HG03175 (cell line): ENCODE results near the gene SLC41A3.
"Not testable (repeated sequence)": the region's sequence is repeated elsewhere in the genome, so short reads cannot be mapped to it uniquely, and the experiment has no call there.

Experiments
- ATAC-seq: cut with Tn5 transposase; IDR thresholded peaks from one replicate; pipeline ENCODE4 v1.9.1; 2021; ENCODE audit warnings: mild to moderate bottlenecking, moderate library complexity; ENCODE audit not compliant: unreplicated experiment

Gene SLC41A3

DNA sequence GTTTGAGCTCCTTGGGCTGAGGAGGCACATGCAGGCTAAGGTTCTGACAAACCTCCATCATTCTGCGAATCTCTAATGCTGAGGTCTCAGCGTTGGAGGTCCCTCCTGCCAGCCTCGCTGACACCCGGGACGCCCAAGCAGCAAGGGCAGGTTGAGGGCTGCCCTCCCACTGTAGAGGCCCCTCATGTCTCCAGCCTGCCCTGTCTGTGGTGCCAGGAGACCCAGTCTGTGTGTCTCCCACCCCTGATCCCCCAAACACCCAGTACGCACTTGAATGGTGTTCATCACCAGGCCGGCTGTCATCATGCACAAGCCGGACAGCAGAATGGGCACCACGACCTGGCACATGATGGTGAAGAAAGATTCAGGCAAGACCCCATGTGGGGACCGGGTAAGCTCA, 27.8 kb downstream of the SLC41A3 start:
- ATAC-seq: no peak

DNA sequence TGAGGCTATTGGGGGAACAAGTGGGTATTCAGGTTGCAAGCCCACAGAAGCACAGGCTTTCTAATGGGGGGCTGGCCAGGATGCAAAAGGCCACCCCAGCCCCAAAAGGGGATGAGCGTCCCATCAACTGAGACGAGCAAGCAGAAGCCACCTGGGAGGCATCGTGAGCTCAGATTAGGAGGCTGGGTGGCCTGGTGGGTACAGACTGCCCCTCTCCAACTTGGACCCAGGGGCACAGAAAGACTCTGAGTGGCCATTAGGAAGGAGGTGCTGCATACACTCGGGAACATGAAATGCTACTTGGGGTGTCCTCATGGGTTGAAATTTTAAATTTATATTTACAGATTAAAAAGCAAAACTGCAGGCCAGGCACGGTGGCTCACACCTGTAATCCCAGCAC, 29.1 kb downstream of the SLC41A3 start:
- ATAC-seq: no peak

DNA sequence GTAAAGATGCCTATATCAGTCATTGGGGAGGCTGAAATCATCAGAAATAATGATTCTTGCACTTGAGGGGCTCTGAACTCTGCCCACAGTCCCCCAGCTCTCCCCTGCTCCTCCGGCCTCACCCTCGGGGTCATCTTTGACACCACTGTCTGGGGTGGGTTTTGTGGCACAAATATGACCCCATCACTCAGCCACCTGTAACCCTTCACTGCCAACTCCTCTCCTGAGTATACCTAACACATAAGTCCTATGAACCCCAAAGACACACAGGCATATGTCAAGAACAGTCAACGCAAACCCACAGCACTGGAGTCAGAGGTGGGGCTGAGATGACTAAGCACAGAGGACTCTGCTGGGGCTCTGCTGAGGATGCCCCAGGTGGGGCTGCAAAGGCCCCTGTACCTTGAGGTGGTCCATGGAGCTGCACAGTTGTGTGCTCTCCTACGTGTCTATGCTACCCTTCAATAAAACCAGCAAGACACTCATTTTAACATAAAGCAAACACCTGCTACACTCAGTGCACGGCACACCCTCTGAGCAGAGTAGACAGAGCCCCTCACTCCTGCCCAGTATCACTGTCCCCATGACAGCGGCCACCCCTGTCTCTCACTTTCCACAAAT, 29.9 kb downstream of the SLC41A3 start:
- no peak for ATAC-seq

DNA sequence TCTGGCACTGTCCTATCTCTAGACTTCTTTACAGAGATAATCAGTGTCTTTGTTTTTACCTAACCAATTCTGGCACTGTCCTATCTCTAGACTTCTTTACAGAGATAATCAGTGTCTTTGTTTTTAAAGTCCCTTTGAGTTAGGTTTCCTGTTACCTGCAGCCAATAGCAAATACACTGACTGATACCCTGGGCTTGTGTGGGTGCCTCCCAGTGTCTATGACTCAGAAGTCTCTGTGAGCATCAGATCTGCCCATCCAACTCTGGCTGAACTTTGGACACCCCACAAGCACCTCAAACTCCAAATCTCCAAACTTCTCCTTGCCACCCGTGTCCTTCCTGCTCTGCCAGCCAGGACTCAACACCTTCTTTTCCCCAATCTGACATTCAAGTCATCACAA, 30.4 kb downstream of the SLC41A3 start:
- ATAC-seq: no peak

DNA sequence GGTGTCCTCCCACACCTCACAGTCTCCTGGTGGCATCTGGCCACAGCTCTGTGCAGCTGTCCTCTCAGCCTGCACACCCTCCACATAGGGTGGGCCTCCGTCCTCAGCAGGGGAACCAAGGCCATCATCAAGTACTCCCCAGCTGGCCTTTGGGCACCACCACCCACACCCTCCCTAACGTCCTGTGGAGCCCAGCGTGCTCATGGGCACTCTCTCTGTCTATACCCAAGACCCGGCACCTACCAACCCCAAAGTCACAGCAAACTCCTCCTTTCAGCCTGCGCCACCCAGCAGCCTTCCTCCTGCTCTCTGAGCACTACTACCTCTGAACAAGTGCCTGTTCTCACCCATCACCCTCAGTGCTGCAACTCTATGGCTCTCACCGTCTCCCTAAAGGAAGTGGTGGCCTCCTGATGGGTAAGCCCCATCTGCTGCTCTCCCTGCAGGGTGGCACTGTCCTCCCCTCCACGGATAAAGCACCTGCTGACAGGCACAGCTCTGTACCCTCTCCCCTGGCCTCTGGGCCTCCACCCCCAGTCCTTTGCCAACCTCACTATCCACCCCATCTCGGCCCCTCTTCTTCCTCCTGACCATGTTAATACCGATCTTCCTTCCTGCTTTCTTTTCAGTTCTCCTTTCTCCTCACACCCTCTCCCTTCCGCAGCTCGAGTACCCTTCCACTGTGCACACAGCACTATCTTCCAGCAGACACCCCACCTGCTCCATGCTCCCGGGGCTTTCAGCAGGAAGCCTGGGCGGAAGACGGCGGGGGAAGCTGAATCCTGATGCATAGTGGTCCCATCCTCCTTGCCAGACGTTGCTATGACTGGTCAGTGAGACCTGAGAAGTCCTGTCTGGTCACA, 31.5 kb downstream of the SLC41A3 start:
- peak; percentile 62 for ATAC-seq

DNA sequence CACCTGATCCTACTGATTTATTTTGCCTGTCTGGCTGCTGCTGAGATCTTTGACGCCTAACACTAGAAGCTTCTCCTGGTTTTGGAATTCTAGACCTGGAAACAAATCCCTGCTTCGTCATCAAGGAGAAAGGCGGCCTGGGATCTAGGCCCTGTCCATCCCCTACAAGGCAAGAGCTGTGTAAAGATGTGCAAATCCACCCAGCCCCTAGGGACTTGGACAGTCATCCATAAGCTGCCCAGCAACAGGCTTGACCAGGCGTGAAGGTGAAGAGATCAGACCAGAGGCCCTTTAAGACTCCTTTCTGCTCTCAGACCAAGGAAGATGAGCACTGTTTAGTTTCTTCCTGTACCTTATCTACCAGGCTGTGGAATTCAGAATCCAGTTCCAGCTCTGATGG, 32.2 kb downstream of the SLC41A3 start:
- peak; percentile 49 for ATAC-seq

DNA sequence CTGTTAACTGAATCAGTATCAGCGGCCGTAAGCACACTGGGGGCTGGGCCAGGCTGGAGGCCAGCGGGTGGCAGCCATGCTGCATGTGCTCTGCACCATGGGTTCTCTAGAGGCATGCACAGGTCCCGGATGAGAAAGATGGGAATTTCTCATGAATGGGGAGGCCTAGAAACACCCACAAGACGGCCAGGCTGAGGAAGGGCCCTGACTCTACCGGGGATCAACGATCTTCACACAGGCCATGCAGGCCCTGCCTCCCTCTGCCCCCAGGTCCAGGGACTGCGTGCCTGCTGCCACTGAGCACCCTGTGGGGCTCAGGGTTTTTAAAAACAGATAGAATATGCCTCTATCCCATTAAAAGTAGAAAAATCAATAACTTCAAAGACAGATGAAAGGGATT, 32.7 kb downstream of the SLC41A3 start:
- ATAC-seq: no peak

DNA sequence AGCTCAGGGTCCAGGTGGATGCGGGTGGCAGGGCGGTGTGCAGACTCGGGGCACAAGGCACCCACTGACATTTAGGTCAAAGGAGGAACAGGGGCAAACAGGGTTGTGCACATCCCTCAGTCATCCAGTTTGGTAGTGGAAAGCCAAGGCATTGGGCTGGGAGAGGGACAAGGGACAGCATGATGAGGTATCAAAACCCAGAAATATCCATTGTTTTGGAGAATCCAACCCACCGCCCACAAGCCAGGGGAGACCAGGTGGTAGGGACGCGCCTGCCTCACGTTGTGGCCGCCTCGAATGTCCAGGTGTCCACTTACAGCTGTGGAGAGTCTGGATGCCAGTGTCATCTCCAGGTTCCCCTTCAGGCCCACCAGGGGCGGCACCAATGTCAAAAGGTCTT, 33.3 kb downstream of the SLC41A3 start:
- ATAC-seq: no peak

DNA sequence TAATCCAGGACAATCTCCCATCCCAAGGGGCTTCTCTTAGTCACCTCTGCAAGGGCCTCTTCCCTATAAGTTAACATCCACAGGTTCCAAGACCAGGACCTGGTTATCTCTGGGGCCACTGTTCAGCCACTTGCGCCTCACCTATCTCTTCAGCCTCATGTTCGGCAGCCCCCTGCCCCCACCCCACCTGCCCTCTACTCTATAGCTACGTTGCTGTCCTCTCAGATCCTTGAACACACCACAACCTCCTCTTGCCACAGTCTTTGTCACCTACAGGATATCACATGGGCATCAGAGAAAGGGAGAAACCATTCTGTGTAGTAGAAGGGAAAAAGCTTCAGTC, 33.9 kb downstream of the SLC41A3 start:
- ATAC-seq: no peak

DNA sequence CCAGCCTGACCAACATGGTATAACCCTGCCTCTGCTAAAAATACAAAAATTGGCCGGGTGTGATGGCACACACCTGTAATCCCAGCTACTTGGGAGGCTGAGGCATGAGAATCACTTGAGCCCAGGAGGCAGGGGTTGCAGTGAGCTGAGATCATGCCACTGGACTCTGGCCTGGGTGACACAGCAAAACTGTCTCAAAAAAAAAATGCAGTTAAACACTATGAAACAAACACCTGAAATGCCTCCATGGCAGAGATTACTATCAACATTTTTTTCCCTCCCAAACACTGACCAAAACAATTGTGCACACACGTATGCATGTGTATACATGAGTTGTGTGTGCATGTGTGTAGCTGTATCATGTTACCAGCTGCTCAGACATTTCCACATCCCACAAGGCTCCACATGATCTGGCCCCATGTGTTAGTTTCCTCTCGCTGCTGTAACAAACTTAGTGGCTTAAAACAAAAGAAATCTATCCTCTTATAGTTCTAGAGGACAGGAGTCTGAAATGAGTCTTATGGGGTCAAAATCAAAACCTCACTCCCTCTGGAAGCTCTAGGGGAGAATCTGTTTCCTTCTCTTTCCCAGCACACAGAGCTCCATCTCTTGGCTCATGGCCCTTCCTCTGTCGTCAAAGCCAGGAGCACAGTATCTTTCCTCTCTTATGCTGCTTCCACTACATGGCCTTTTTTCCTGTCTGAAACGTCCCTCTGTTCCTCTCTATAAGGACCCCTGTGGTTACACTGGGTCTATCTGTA, 34.5 kb downstream of the SLC41A3 start:
- no peak for ATAC-seq

DNA sequence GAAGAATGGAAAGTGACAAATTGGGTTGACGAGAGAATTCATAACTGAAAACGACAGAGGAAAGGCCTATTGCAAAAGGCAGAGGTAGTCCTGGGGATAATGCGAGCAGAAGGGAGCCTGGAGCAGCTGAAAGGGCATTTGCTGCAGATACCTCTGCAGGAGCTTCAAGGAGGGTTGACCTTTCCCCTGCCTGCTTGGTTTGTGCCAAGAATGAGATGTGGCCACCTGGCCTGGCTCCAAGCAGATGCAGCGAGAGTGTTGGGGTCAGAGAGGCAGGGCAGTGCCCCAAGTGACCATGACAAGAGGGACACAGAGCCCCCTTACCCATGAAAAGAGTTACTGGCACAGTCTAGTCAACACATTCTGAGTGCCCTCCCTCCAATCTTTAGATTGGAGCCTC, 43.5 kb downstream of the SLC41A3 start:
- no peak for ATAC-seq

DNA sequence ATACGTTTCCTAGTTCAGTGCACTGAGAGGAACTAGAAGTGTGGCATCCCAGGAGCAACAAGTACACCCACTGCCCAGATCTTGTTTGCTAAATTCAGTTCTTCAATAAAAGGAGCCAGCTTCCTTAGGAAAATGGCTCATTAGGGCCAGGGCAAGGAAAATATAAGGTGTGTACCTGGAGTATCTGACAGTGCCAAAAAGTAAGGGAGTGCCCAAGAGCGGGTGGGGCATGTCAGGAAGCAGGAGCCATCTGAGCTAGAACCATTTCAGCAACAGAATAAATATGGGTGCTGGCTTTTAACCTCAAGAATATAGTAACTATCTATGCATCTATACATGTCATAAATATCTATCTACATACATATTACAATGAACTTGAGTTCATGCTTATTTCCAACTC, 44.1 kb downstream of the SLC41A3 start:
- ATAC-seq: no peak

DNA sequence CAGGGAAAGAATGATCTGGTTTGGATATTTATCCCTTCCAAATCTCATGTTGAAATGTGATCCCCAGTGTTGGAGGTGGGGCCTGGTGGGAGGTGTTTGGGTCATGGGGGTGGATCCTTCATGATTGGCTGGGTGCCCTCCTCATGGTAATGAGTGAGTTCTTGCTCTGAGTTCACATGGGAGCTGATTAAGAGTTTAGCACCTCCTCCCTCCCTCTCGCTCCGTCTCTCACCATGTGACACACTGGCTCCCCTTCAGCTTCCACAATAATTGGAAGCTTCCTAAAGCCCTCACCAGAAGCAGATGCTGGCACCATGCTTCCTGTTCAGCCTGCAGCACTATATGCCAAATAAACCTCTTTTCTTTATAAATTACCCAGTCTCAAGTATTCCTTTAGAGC, 45.1 kb downstream of the SLC41A3 start:
- ATAC-seq: not testable (repeated sequence)

DNA sequence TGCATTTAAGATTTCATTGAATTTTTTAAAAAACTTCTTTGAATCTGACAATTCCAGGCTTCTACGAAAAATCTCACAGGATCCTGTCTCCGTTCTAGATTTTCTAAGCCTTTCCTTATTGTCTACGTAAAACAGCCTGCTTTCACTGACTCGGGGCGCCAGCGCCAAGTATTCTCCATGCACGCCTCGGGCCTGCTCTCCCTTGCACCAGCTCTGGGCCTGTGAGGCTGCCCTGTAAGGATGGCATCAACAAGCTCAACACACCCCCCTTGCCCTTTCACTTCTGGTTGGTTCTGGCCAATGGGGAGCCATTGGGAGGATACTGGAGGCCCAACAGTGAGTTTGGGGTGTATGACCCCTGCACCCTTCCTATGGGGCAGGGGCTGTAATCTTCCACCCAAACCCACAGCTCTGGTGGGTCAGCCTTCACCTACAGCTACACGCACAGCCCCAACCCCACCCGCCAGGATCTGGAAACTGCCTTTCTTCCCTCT, 47.8 kb downstream of the SLC41A3 start:
- ATAC-seq: no peak

DNA sequence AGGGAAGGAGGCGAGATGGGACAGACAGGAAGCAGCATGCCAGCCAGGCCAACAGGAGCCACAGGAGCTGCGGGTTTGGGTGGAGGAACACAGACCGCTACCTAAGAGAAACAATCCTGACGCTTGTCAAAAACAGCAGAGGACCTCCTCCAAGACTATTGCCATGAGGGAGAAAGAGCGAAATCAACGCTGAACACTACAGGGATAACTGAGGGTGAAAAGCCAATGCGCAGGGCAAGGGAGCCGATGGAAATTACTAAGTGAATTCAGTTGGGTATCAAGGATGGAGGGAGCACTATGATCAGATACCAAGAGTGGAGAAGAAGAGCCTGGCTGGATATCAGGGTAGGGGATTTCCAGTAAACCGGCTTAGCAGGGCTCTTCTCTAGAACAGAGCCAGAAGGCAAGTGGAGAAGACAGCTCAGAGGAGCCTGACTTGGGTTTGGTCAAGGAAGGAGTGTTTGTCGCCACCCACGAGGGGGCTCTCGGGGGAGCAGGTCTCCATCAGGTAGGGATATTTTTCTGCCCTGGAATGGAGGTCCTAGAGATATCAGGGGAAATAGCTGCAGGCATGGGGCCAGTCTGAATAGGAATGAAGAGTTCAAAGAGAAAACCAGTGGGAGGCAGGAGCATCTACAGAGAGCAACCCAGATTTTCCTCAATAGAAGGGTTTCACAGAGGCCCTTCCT, 48.4 kb downstream of the SLC41A3 start:
- ATAC-seq: no peak

DNA sequence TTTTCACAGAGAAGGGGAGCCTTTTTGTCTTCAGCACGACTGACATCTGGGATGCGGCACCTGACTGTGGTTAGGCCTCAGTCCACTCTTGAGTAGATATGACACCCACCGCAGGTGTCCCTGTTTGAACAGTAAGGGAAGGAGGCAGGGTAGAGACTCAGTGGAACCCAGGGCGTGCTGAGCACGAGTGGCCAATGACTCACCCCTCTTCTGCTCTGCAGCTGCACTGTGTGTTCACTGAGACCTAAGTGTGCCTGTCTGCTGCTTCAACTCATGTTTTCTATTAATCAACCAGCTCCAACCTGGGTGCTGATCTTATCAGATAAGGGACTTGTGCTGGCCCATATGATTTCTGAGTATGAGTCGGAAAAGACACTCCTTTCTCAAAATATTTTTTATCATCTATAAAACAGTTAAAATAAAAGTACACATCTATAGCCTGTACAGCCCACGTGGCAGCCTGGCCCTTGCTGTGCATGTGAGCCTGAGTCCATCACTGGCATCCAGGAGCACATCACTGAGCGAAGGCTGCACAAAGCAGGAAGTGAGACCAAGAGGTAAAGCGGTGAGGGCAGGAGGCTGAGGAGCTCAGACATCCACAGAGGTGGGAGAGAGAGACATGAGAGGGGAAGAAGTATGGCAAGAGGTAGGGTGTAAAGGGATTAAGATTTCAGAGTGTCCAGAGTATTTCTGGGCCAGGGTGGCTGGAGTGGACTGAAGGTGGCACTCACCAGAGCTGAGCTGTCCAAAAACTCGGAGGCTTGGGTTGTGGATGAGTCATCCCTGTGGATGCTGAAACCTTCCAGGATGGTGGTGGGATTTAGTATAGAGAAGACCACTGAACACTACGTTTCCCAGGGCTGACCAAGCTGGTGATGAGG, 49.2 kb downstream of the SLC41A3 start:
- no peak for ATAC-seq

DNA sequence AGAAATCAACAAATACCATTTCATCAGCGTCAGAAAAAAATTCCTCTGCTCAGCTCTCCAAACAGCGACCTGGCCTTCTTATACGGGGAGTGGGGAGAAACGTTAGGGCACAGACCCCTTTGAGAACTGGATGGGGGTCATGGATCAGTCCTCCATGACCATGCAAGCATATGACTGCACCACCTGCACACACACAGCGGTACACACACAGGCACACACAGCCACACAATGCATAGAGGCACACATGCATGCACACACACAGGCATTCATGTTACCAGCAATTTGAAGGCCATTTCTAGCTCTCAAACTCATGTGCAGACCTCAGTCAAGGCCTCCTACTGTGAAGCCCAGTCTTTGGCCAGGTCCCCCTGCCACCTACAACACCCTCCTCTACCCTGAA, 50.2 kb downstream of the SLC41A3 start:
- no peak for ATAC-seq

DNA sequence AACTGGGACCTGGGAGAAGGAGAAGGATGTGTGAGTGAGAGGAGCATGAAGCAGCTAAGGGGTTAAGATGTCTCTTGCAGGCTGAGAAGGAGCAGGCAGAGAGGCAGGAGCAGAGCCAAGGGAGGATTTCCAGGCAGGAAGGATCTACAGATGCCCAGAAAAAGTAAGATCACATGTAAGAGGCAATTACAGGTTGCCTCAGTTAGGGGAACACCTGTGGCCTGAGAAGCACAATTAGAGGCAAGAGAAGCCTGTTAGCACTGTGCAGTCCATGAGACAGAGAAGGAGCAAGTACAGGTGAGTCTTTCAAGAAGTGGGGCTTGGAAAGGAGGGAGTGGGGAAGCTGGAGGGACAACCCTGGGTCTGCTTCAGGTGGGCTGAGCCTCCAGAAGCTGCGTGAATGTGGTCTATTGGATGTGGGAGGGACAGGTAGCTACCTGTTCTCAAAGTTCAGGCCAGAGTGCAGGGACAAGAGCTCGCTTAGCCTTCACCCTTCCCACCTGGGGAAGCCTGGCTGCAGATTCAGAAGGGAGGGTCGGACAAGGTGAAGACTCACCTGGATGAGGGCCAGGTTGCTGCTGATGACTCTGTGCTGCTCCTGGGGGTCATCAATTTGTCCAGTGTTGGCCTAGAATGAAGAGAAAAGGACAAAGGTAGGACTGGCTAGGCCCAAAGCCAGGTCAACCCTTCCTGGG, 50.7 kb downstream of the SLC41A3 start:
- no peak for ATAC-seq

DNA sequence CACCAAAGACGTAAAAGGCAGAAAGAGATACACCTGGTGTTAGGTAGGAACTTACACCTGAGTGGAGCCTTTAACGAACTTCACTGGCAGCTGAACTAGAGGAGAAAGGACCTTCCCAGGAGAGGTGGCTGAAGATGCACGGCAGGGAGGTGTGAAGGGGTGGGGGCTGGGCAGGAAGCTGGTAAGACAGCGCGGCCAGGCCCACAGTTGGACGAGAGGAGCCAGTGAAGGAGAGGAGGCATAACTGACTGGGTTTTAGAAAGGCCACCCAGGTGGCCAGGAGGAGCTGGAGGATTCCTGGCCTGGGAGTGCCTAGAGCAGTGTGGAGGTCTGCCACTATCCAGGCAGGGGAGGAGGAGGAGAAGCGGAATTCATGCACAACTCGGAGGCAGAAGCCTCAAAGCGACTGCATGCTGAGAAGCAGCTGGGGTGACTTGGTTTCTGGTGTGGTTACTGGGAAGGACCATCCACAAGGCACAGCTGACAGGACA, 51.9 kb downstream of the SLC41A3 start:
- ATAC-seq: no peak
